KMS-11 (cell line): ENCODE measurements around the gene TSHR.

Source experiments
- H2AFZ ChIP-seq: fragments of 200-600 bp; sonication (generic); 2 replicates; pipeline ENCODE4 v1.6.1; 2016; ENCODE audit warnings: antibody characterized with exemption, mixed run types, low read depth
- H3K27ac ChIP-seq: fragments of 200-600 bp; sonication (generic); 2 replicates; pipeline ENCODE4 v1.6.1; 2016; ENCODE audit warnings: mild to moderate bottlenecking, mixed run types
- H3K27me3 ChIP-seq: fragments of 200-600 bp; sonication (generic); 2 replicates; pipeline ENCODE4 v1.6.1; 2017; ENCODE audit warnings: mild to moderate bottlenecking, low read depth, mixed run types, moderate library complexity; ENCODE audit not compliant: insufficient read depth
- H3K36me3 ChIP-seq: fragments of 200-600 bp; sonication (generic); 2 replicates; pipeline ENCODE4 v1.6.1; 2017; ENCODE audit warnings: mild to moderate bottlenecking, mixed run types; ENCODE audit not compliant: insufficient read depth
- H3K4me1 ChIP-seq: fragments of 200-600 bp; sonication (generic); 2 replicates; pipeline ENCODE4 v1.6.1; 2016; ENCODE audit warnings: mild to moderate bottlenecking, low read depth, mixed run types; ENCODE audit not compliant: poor library complexity, severe bottlenecking
- H3K4me2 ChIP-seq: fragments of 200-600 bp; sonication (generic); 2 replicates; pipeline ENCODE4 v1.7.0; 2016; ENCODE audit warnings: mild to moderate bottlenecking, mixed run types
- H3K4me3 ChIP-seq: fragments of 200-600 bp; sonication (generic); IDR thresholded peaks from 2 replicates; pipeline ENCODE4 v1.6.1; 2017; ENCODE audit warnings: low read depth, low read length, mixed read lengths; ENCODE audit not compliant: insufficient read depth
- H3K79me2 ChIP-seq: fragments of 200-600 bp; sonication (generic); 2 replicates; pipeline ENCODE4 v1.6.1; 2016; ENCODE audit warnings: low read depth, mixed run types; ENCODE audit not compliant: insufficient read depth
- H3K9ac ChIP-seq: fragments of 200-600 bp; sonication (generic); 2 replicates; pipeline ENCODE4 v1.6.1; 2016; ENCODE audit warnings: mild to moderate bottlenecking, mixed run types
- H4K20me1 ChIP-seq: fragments of 200-600 bp; sonication (generic); 2 replicates; pipeline ENCODE4 v1.6.1; 2016; ENCODE audit warnings: mild to moderate bottlenecking, mixed run types; ENCODE audit not compliant: insufficient read depth
- CTCF ChIP-seq: fragments of 200-600 bp; sonication (generic); conservative IDR thresholded peaks from 2 replicates; pipeline ENCODE4 v1.6.1; 2017; ENCODE audit warnings: low read depth, mild to moderate bottlenecking, antibody characterized with exemption, low read length, moderate library complexity, mixed read lengths

Gene TSHR

GRCh38 chr14:81172353-81172752, 216.9 kb downstream of the TSHR start:
- Histone ChIP-seq H3K4me1 (peaks cover 41% of the 10 kb centered on the region), H3K4me2 (no peak overlapping the region), H2AFZ (no peak overlapping the region), H3K4me3 (no peak overlapping the region), H3K27ac (no peak overlapping the region), H3K36me3 (no peaks in the 10 kb centered on the region), H3K9ac (no peak overlapping the region), H4K20me1 (no peaks in the 10 kb centered on the region), H3K79me2 (0 out of 2 replicates have a peak, but pooled peaks cover 5% of the 10 kb centered on the region), H3K27me3 (no peaks in the 10 kb centered on the region)
- TF ChIP-seq CTCF: no peak

- no peak overlapping the region for H3K4me2 ChIP-seq
- peaks cover 46% of the 10 kb centered on the region for H3K4me1 ChIP-seq
- H3K4me3 ChIP-seq: no peak overlapping the region
- no peaks in the 10 kb centered on the region for H4K20me1 ChIP-seq
- H2AFZ ChIP-seq: no peak overlapping the region
- no peaks in the 10 kb centered on the region for H3K36me3 ChIP-seq
- H3K9ac ChIP-seq: no peak overlapping the region
- H3K27me3 ChIP-seq: no peaks in the 10 kb centered on the region
- no peak overlapping the region for H3K27ac ChIP-seq
- TF ChIP-seq CTCF: no peak
- H3K79me2 ChIP-seq: 0 out of 2 replicates have a peak, but pooled peaks cover 5% of the 10 kb centered on the region
These were observed 217.5 kb downstream of the TSHR start for GRCh38 chr14:81172881-81173280.

- H3K27ac ChIP-seq: no peak overlapping the region
- 0 out of 2 replicates have a peak, but pooled peaks cover 5% of the 10 kb centered on the region for H3K79me2 ChIP-seq
- no peak for TF ChIP-seq CTCF
- H3K4me1 ChIP-seq: peaks cover 49% of the 10 kb centered on the region
- H3K4me2 ChIP-seq: 0 out of 2 replicates have a peak overlapping the region, but pooled peaks have one; percentile 92
- H3K9ac ChIP-seq: no peak overlapping the region
- H2AFZ ChIP-seq: no peak overlapping the region
- H3K27me3 ChIP-seq: no peaks in the 10 kb centered on the region
- no peak overlapping the region for H3K4me3 ChIP-seq
- no peaks in the 10 kb centered on the region for H4K20me1 ChIP-seq
- H3K36me3 ChIP-seq: no peaks in the 10 kb centered on the region
These were observed 220.8 kb downstream of the TSHR start for GRCh38 chr14:81176241-81176640.

- Histone ChIP-seq H3K27ac (peak overlapping the region; percentile 47; the same call in 1 of the 2 replicates), H3K9ac (peak overlapping the region; percentile 25; the same call in 1 of the 2 replicates), H3K79me2 (0 out of 2 replicates have a peak, but pooled peaks cover 5% of the 10 kb centered on the region), H3K36me3 (no peaks in the 10 kb centered on the region), H3K4me1 (peaks cover 42% of the 10 kb centered on the region), H3K4me2 (peak overlapping the region; percentile 92), H2AFZ (no peak overlapping the region), H4K20me1 (no peaks in the 10 kb centered on the region), H3K4me3 (no peak overlapping the region), H3K27me3 (no peaks in the 10 kb centered on the region)
- TF ChIP-seq CTCF: no peak
These were observed 221.8 kb downstream of the TSHR start for GRCh38 chr14:81177225-81177624.
